ENCODE data around the gene GPR42. TPM values are rescaled to one million over a fixed set of nuclear protein-coding genes. Genes with fewer than 3 reads are reported as not detected.
"Not testable (repeated sequence)": the region's sequence is repeated elsewhere in the genome, so short reads cannot be mapped to it uniquely, and the experiment has no call there.

GPR42 gene
- total RNA-seq, 1 experiment from 2014 or later = not detected

GRCh38 chr19:35377656-35378055 lies 6.8 kb downstream of the GPR42 start (continued):
- TF ChIP-seq USF1 (CRISPR knock-in tag; IDR thresholded peaks at IDR 0.05) (no peak), ZNF263 (CRISPR knock-in tag; IDR thresholded peaks at IDR 0.05; ENCODE audit: low read depth) (no peak)

- Mint-ChIP-seq H3K9me3 (peaks cover 37% of the 10 kb centered on the region), H3K36me3 (peaks cover 3% of the 10 kb centered on the region; the same call in 1 of the 2 replicates), H3K4me3 (no peak overlapping the region), H3K27ac (no peak overlapping the region), H3K27me3 (ENCODE audit: low read depth) (peaks cover 22% of the 10 kb centered on the region), H3K4me1 (peaks cover 14% of the 10 kb centered on the region)
- POLR2A ChIA-PET = no interaction called here
- ATAC-seq (no peak), DNase-seq (ENCODE audit: low spot score) (no peak)
- no peak for TF ChIP-seq AR (CRISPR knock-in tag; IDR thresholded peaks at IDR 0.05)
- TF ChIP-seq USF1 (CRISPR knock-in tag; IDR thresholded peaks at IDR 0.05) = no peak
- TF ChIP-seq ZSCAN18 (CRISPR knock-in tag; IDR thresholded peaks at IDR 0.05) = no peak
- TF ChIP-seq ZNF121 (CRISPR knock-in tag; IDR thresholded peaks at IDR 0.05) = no peak
- TF ChIP-seq ZNF263 (CRISPR knock-in tag; IDR thresholded peaks at IDR 0.05; ENCODE audit: low read depth) = no peak
- TF ChIP-seq ATF6 (CRISPR knock-in tag; IDR thresholded peaks at IDR 0.05) = no peak
- no peak for TF ChIP-seq FOXP1 (CRISPR knock-in tag; IDR thresholded peaks at IDR 0.05; ENCODE audit: borderline replicate concordance)
- no peak for TF ChIP-seq ATF3 (CRISPR knock-in tag; conservative IDR thresholded peaks at IDR 0.05)
- TF ChIP-seq PRDM15 (CRISPR knock-in tag; IDR thresholded peaks at IDR 0.05) = no peak
- no peak for TF ChIP-seq HMGXB4 (CRISPR knock-in tag; IDR thresholded peaks at IDR 0.05)
- no peak for TF ChIP-seq ZNF671 (CRISPR knock-in tag; IDR thresholded peaks at IDR 0.05)
- TF ChIP-seq NR3C1 (CRISPR knock-in tag; conservative IDR thresholded peaks at IDR 0.05; ENCODE audit: low read depth) = no peak
- TF ChIP-seq SOX15 (CRISPR knock-in tag; IDR thresholded peaks at IDR 0.05) = no peak
- CTCF ChIA-PET = interaction anchor here (1.2 kb wide), 1 partner anchor 26 kb away, joined by 3 read pairs; no protein-coding TSS in a partner anchor
Observed at GRCh38 chr19:35378356-35378755, 7.5 kb downstream of the GPR42 start.

GRCh38 chr19:35379545-35379944 lies 8.7 kb downstream of the GPR42 start:
- POLR2A ChIA-PET = interaction anchor here (0.7 kb wide), 1 partner anchor 13 kb away, joined by 6 read pairs; no protein-coding TSS in a partner anchor
- Mint-ChIP-seq H3K27me3 (ENCODE audit: low read depth) (peaks cover 23% of the 10 kb centered on the region), H3K9me3 (peaks cover 44% of the 10 kb centered on the region), H3K4me1 (peaks cover 14% of the 10 kb centered on the region)
- DNase-seq (ENCODE audit: low spot score); CTCF ChIA-PET; H3K27ac Mint-ChIP-seq; H3K36me3 Mint-ChIP-seq; ATAC-seq; H3K4me3 Mint-ChIP-seq: not testable (repeated sequence)

All from WTC11 (cell line).